ENCODE data around the gene E2F1.

The E2F1 gene

GRCh38 chr20:33663161-33664084 is 22.8 kb downstream of the E2F1 start:
- peak overlapping the region; percentile 96 for H3K4me3 ChIP-seq (ENCODE audit: control insufficient read depth, low read depth, low read length)
- DNase-seq (ENCODE audit: low read depth): no peak
- TF ChIP-seq CTCF (IDR thresholded peaks at IDR 0.05; ENCODE audit: control insufficient read depth, insufficient read depth, low read depth, low read length, missing control alignments): no peak

GRCh38 chr20:33662172-33662571 is 24.0 kb downstream of the E2F1 start, which contains the start of gene C20orf144:
C20orf144 (plus strand) TSS chr20:33662327; CDS start chr20:33662346, 19 bp downstream.
- H3K4me3 ChIP-seq (ENCODE audit: control insufficient read depth, low read depth, low read length): peak within 1 kb of the TSS; percentile 96
- DNase-seq (ENCODE audit: low read depth): no peak
- TF ChIP-seq CTCF (IDR thresholded peaks at IDR 0.05; ENCODE audit: control insufficient read depth, insufficient read depth, low read depth, low read length, missing control alignments): no peak

- TF ChIP-seq CTCF (IDR thresholded peaks at IDR 0.05; ENCODE audit: control insufficient read depth, insufficient read depth, low read depth, low read length, missing control alignments): no peak
- no peak overlapping the region for H3K4me3 ChIP-seq (ENCODE audit: control insufficient read depth, low read depth, low read length)
- DNase-seq (ENCODE audit: low read depth): no peak
Measured at GRCh38 chr20:33660685-33661058, 25.5 kb downstream of the E2F1 start.

DNA sequence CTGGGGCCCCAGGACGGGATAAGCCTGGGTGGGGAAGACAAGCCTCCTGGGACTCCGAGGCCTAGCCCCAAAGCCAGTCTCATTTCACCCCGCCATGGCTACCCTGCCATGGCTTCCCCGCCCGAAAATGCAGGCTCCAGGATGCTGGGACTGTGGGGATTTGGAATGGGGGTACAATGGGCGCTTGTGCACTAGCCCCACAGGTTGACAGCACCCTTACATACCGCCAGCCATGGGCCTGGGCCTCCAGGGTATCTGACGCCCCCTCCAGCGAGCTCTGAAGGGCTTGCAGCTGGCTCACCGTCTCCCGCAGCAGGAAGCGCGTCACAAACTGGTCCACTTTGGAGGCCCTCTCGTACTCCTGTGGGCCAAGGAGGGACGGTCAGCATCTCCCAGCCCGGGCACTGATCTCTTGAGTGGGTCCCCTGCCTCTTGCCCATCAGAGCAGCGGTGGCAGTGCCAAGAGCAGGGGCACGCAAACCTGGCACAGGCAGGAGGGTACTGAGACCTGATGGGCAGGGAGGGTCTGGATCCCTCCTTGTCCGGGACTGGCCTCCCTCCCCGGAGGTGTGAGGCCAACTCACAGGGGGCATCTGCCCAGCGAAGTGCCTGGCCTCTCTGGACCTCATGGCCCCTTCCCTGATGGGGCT is 26.0 kb downstream of the E2F1 start:
- no peak for TF ChIP-seq CTCF (IDR thresholded peaks at IDR 0.05; ENCODE audit: control insufficient read depth, insufficient read depth, low read depth, low read length, missing control alignments)
- no peak for DNase-seq (ENCODE audit: low read depth)
- H3K4me3 ChIP-seq (ENCODE audit: control insufficient read depth, low read depth, low read length): no peak overlapping the region

DNA sequence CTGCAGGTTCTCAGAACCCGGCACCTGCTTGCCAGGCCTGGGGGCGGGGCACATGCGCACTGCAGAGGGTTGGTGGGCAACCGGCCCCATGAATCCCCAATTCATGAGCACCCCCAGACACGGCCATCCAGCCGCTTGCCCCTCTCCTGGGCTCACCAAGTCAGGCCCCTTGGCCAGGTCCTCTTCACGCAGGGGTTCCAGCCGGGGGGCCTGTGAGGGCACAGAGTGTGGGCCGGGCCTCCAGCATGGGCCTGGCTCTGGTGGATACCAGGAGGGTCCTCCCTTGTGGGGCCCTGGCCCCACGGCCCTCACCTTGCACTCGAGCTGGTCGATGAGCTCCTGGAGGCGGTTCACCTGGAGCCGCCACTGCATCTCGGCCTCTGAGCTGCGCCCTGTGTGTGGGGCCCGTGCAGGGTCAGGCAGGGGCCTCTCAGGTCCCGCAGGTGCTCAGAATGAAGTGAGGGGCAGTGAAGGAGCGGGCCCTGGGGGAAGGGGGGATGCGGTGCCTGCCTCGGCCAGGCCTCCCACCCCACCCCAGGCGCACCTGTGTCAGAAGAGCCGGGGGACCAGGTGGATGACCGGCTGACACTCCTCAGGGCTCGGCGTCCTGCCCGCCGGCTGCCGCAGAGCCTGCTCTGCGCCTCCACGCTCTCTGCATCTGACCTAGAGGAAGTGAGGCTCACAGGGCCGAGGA is 26.7 kb downstream of the E2F1 start:
- H3K4me3 ChIP-seq (ENCODE audit: control insufficient read depth, low read depth, low read length): no peak overlapping the region
- no peak for TF ChIP-seq CTCF (IDR thresholded peaks at IDR 0.05; ENCODE audit: control insufficient read depth, insufficient read depth, low read depth, low read length, missing control alignments)
- DNase-seq (ENCODE audit: low read depth): no peak

- no peak overlapping the region for H3K4me3 ChIP-seq (ENCODE audit: control insufficient read depth, low read depth, low read length)
- no peak for DNase-seq (ENCODE audit: low read depth)
- no peak for TF ChIP-seq CTCF (IDR thresholded peaks at IDR 0.05; ENCODE audit: control insufficient read depth, insufficient read depth, low read depth, low read length, missing control alignments)
Measured at GRCh38 chr20:33658929-33659328, 27.3 kb downstream of the E2F1 start.
